Upper lobe of left lung (tissue), 4 donors: Measurements from ENCODE around the gene MYO5B.

Source experiments
- EP300 ChIP-seq, 4 donors: sonication (generic); formaldehyde crosslinking; IDR thresholded peaks; one replicate each; pipeline ENCODE4 v1.5.1; 2017; ENCODE audit warnings: antibody characterized with exemption in 4 of 4, control low read depth in 2 of 4
- POLR2A ChIP-seq, 4 donors: fragments of 450-650 bp; IDR thresholded peaks; one replicate each; pipeline ENCODE4 v1.5.1; 2016 to 2017; ENCODE audit warnings: antibody characterized with exemption in 4 of 4, mild to moderate bottlenecking in 2 of 4
- POLR2AphosphoS5 ChIP-seq, 2 donors: sonication (generic); formaldehyde crosslinking; IDR thresholded peaks; one replicate each; pipeline ENCODE4 v1.5.1; 2017; ENCODE audit warnings: antibody characterized with exemption in 2 of 2
- TF ChIP-seq, protein P1 (sequence below), 6 experiments: fragments of 450-650 bp in 4 of 6; fragments of 200-600 bp in 2 of 6; sonication (generic) in 2 of 6; IDR thresholded peaks; one replicate each; pipeline ENCODE4 v1.5.1; 2016 to 2019; ENCODE audit warnings: antibody characterized with exemption in 6 of 6

DNA sequence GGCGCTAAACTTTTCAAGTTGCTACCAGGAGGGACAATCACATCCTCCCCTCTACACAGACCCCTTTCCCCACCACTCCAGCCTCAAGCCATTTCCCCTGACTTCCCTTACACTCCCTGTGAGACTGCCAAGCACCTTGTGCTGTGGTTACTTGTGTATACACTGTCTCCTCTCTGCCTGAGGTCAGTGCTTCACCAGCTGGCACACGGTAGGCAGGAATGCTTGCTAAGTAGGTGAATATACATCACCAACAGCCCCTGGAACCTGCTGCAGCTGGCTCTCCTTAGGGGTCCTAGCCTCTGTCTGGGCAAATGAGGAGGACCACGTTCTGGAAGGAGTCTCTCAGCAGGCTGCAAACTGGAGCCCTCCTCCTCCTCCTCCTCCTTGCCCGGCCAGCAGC, 343.3 kb downstream of the MYO5B start:
- TF ChIP-seq, protein P1, sequence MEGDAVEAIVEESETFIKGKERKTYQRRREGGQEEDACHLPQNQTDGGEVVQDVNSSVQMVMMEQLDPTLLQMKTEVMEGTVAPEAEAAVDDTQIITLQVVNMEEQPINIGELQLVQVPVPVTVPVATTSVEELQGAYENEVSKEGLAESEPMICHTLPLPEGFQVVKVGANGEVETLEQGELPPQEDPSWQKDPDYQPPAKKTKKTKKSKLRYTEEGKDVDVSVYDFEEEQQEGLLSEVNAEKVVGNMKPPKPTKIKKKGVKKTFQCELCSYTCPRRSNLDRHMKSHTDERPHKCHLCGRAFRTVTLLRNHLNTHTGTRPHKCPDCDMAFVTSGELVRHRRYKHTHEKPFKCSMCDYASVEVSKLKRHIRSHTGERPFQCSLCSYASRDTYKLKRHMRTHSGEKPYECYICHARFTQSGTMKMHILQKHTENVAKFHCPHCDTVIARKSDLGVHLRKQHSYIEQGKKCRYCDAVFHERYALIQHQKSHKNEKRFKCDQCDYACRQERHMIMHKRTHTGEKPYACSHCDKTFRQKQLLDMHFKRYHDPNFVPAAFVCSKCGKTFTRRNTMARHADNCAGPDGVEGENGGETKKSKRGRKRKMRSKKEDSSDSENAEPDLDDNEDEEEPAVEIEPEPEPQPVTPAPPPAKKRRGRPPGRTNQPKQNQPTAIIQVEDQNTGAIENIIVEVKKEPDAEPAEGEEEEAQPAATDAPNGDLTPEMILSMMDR (IDR thresholded peaks at IDR 0.05): no peak
- TF ChIP-seq POLR2AphosphoS5 (IDR thresholded peaks at IDR 0.05): no peak
- TF ChIP-seq POLR2A (IDR thresholded peaks at IDR 0.05): no peak
- no peak for TF ChIP-seq EP300 (IDR thresholded peaks at IDR 0.05)
